NCI-H345 (cell line): ENCODE data around the gene ENPP3.

Source experiments
- DNase-seq: peaks from one replicate; lab custom pipeline; 2025; lab: John Stamatoyannopoulos, UW

ENPP3 gene

DNA sequence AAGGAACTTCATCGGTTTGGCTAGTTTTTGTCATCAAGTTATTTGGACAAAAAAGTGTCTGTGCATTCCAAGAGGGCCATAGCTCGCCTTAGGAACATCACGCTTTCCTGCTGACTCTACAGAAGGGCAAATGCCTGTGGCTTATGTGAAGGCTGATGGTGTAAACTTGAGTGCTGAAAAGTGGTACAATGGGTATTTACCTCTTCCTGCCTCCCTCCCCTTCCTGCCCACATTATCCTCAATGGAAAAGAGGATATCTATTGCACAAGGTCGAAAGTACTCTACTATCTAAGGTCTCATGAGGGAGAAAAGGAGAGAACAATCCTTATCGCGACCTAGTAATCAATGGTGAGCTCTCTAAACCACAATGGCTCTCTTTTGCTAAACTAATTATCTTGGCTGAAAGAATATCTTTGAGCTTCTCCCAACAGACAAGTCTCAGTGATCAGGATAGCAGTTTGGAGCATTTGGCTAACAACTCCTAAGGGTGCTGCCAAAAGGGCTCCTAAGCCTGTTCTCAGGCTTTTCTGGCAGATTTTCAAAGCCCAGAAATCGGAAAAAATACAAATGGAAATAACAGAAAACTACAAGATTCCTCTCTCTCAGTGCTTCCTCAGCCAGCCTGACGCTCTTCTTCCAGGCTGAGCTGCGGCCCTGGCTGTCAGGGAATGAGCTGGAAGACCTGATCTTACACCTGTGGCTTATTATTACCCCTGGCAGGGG lies 128.1 kb downstream of the ENPP3 start:
- DNase-seq = no peak

DNA sequence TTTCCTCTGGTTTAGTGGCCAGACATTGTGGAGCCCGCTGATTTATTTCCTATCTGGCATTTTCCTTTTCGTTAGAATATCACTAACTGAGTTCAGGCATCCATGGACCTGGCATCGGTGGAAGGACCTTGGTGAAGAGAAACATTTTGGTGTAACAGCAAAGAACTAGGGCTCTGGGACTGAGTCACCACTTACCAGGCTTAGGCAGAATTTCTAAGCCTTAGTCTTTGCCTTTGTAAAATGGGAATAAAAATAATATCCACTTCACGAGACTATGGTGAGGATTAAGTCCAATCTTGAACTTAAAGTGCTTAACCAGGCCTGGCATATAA lies 128.7 kb downstream of the ENPP3 start:
- DNase-seq = no peak

DNA sequence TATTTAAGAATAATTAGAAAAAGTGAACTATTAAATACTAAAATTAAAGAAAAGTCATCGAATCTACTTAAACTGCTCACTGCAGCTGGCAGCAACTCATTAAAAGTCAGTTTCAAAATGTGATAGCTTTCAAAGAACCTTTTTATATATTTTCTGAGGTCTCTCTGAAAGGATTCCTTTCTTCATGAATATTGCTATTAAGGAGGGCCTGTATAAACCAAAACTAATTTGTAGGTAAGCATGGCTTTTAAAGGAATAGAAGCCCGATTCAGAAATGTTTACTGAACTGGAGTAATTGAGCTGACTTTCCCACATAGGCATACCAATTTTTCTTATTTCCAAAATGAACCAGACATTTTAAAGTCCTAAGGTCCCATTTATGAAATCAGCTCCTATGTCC lies 129.5 kb downstream of the ENPP3 start:
- no peak for DNase-seq

DNA sequence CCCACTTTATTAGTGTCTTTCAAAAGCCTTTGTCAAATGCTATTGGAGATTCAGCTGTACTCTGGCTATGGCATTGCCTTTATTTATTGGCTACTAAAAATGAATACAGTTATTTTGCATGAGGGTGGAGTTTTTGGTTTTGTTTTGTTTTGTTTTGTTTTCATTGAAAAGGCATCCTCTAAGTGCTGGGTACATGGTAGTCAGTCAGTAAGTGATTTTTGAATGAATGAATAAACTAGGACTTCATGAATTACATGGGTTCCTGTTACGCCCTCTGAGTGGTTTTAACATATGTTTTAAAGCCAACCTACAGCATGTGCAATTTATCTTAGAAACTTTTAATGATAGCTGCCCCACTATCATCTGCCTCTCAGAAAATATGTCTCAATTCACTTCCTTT lies 131.9 kb downstream of the ENPP3 start:
- DNase-seq = no peak

DNA sequence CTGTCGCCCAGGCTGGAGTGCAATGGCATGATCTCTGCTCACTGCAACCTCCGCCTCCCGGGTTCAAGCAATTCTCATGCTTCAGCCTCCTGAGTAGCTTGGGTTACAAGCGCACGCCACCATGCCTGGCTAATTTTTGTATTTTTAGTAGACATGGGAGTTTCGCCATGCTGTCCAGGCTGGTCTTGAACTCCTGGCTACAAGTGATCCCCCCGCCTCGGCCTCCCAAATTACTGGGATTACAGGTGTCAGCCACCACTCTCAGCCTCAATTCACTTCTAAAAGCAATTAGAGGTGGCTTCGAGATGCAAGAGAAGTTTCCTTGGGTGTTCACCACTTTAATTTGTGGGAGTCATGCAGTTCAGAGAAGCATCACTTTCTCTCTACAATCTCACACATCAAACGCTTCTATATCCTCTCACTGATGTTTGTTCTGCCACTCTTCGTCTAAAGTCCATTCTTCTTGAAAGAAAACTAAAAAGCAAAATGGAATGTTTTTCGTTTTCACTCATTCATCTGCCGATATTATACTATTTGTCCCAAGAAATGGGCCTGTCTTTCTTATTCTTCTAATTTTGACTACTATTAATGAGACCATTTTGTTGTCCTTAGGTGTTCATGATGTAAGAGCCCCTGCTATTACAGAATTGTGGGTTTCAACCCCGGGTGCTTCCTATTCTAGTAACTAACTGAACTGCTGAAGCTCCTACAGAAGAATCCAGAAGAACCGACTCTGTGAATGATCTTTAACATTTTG lies 132.5 kb downstream of the ENPP3 start:
- no peak for DNase-seq

DNA sequence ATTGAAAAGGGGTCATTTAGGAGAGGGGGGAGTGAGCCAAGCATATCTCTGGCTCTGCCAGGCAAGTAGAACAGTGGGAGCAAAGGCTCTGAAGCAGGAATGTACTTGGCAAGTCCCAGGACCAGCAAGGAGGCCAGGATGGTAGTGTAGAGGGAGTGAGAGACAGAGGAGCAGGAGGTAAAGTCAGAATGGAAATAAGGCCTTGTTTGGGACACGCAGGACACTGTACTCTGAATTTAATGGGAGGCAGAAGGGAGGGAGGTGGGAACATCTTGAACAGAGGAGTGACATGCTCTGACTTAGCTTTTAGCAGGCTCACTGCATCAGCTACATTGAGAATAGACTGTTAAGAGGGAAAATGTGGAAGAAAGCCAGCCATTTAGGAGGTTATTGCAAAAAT lies 133.7 kb downstream of the ENPP3 start:
- DNase-seq = no peak

DNA sequence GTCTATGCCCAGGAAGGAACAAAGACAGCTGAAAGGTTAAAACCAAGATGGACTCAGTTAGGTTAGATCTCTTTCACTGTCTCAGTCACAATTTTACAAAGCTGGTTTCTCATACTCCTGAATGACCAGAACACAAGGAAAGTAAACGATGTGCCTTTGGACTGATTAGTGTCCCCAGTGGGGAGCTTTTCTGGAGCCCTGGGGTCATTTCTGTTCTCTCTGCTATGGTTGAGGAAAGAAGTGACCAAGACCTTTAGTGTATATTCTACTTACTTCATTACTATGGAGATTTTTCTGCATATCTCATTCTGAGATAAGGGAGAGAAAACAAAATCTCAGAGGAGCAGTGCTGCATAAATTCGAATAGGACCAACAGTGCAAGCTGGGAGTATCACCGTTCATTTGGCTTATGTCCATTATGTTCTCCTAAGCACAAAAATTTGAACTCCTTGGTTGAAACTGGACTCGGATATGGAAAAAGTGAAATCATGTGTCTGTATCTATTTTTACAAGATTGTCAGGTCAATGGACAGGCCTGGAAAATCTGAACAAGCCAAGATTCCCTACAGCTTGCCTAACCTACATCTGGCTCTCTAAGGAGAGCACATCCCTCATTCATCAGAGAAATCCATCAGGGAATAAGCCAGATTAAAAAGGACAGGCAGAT lies 136.3 kb downstream of the ENPP3 start:
- no peak for DNase-seq

DNA sequence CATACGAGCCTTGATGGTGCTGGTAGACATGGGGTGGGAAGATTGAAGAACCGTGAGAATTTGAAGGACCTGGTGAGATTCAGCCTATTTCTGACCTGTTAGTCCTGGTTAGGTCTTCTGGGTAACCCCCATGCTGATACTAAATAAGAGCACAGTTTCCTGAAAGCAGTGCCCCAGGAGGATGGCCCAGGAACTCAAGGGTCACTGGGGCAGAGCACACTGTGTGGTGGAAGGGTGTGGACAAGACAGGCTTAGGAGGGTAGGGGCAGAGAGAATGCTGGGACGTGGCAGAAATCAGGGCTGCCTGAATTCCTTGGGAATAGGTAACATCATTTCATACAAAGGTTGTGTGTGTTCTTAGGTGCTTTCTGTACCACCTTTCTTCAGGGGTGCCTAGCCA lies 138.8 kb downstream of the ENPP3 start:
- no peak for DNase-seq

DNA sequence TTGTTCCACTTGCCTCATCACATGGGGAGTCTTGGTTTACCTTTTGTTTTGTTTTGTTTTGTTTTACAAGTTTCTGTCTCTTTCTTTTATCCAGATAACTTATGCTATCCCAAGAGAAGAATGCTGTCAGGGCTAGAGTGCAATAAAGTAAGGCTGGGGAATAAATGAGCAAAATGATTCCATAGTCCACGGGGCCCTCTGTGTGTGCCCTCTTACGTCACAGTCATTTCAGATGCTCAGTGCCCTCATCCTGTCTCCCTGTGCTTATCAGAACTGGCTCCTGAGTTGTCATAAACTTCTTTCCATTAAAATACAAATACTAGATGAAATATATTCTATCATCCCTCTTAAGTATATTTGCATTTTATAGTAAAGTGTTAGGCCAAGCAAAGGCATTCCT lies 139.9 kb downstream of the ENPP3 start:
- no peak for DNase-seq

DNA sequence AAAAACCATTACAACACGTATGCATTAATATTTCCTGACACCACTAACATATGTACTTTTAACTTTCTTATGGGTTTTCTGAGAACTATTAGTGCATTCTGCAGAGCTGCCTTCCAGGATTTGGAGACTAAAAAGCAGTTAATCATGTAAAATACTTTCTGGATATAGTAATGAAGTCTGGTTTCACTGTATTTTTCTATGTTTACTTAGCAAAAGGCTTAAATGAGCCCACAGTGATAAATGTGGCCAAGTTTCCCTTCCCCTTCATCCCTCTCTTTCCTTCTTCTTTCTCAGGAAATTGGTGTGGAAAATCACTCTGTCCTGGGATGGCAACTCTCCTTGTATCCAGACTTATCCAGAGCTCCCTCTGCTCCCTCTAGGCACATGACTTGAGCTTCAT lies 141.1 kb downstream of the ENPP3 start:
- no peak for DNase-seq

DNA sequence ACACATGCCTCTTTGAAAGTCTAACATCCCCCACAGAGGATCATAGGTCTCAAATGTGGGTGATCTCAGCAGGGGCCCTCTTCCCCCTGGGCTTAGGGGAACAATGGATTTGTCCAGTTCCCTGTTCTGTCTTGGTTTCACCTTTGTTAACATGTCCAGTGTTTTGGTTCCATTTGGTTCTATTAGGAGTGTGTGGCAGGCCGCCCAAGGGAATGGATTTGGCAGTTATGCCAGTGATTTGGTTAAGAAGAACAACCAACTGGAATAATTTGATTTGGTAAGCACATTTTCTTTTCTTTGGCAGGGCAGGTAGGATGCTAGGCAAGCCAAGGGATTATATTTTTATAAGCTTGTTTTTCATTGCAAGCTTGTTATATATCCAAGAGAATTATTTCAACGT lies 142.2 kb downstream of the ENPP3 start:
- DNase-seq = no peak

DNA sequence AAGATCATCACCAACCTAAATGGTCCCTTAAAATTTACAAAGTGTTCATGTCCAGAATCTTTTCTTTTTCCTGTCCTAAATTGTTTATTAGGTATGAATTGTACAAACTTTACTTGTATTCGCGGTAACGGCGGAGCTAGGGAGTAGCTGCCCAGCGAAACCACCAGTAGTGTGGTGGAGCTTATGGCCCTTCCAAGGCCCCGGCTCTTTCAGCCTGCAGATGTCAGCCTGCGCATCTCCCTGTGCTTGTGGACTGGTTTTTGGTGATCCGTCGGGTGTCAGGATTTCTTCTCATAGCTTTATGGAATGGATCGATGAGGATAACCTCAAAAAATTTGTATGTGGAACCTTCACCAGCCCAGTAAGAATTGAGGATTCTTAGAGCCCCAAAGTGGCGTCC lies 143.5 kb downstream of the ENPP3 start:
- no peak for DNase-seq

DNA sequence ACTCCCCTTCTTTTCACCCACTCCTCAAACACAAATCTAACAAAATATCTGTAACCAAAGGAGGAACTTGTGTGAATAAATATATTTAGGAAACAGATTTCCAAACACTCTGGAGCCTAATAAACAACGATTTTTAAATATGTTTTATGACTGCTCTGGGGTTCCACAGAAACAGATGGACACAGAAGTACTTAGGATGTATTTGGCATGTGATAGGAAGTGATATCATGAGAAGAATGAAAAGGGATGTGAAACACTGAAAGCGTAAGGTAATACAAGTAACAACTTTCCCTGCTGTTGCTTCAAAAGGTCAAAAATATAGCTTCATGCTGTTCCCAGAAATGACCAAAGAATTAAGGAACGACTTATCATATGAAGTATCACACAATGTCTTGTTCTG lies 144.6 kb downstream of the ENPP3 start:
- no peak for DNase-seq

DNA sequence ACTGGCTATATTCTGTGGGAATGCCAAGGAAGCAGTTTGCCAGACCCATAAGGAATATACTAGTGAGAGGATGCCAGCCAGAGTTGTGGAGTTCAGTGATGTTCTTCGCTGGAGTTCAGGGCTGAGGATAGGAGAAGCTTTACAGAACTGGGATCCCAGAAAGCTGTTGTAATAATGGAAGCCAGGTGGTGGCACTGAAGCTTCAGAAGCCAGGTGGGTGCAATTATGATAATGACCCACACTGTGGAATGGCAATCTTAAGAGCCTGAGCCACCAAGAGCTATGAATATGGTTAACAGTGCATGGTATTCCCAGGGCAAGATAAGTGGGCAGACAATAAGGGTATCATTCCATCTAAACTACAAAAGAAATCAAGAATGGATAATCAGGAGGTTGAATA lies 145.7 kb downstream of the ENPP3 start:
- peak; percentile 14 for DNase-seq

DNA sequence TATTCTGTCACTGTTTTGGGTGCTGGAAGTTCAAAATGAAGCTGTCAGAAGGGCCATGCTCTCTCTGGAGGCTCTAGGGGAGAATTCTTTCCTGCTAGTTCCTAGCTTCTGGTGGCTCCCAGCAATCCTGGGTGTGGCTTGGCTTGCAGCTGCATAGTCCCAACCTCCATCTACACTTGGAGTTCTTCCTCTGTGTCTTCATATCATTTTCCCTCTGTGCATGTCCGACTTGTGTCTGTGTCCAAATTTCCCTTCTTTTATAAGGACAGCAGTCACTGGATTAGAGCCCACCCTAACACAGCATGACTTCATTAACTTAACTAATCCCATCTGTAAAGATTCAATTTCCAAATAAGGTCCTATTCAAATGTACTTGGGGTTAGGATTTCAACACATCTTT lies 147.5 kb downstream of the ENPP3 start:
- DNase-seq = no peak

DNA sequence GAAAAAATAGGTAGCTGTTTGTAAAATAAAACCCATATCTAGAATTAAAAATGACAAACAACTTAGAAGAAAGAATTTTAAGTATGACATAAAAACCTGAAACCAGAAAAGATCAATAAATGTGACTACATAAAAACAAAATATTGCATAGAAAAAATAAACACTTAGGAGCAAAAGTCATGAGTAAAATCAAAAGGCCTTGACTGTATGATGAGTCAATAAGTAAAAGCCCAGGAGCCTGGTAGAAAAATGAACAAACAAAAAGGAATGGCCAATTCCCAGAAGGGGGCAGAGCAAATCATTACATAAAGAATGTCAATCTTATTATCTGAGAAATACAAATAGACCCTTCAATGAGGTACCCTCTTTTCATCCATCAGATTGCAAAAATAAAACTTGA lies 150.0 kb downstream of the ENPP3 start:
- no peak for DNase-seq

DNA sequence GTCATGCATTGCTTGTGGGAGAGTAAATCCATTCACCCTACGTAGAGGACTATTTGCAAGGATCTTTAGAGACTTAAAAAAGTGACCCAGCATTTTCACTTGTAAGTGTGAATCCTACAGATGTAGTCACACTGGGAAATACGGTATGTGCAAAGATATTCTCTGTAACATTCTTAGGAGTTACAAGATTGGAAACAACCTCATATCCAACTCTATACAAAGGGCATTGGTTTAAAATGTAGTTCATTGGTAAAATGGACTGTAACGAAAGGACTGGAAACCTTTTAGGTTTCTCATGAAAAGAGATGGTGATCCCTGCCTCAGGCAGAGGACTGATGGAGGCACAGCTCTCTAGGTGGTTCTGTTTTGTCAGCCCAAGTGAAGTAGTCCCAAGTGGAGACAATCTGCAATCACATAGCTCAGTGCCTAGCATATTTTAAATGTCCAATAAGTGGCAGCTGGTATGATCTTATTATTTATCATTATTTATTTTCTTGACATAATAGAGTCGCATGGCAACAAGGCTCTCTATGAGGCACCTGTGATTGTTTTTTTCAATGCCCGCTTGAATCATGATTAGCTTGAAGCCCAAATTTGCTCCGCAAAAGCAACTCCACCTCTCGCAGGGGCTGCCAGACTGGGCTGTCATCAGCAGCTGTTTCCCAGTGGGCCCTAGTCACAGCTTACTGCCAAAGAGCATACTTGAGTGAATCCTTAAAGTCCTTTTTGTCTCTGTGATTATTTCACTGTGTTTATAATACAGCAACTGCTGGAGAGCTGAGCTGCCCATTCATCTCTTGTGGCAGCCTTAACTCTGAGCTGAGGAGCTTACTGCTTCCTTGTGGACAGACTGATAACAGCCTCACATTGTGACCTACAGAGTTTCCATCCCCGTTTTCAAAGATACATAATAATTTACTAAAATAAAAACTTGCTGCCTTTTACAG lies 150.9 kb downstream of the ENPP3 start:
- peak; percentile 22 for DNase-seq

DNA sequence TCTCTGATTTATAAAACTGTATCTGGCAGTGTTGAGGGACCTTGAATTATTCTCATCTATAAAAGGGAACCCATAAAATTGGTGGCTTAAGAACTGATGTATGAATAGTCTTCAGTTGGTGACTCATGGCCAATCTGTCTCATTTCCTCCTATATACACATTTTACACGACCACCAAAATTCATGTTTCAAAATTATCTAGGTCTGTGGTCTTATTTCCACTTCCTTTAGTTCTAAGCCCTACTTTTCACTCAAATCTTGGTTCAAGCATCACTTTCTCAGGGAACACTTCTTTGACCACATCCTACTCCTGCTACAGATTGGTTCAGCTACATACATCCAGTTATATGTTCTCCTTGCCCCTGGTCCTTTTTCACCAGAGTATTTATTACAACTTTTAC lies 152.1 kb downstream of the ENPP3 start:
- DNase-seq = no peak

DNA sequence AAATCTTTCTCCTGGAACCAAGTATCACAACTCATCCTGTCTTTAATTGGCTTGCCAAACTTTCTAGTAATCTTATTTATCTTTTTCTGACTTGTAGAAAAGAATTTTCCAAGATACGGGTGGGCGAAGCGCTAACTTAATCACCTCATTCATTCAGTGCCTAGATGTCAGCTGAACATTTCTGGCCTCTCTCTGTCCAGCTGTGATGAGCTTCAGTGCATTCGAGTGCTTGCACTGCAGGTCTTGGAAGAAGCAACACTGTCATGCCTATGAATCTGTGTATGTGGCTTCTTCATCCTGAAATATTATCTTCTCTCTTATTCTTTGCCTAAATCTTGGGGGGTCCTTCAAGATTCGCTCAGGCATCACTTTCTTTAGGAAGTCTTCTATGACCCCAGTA lies 154.4 kb downstream of the ENPP3 start:
- no peak for DNase-seq

DNA sequence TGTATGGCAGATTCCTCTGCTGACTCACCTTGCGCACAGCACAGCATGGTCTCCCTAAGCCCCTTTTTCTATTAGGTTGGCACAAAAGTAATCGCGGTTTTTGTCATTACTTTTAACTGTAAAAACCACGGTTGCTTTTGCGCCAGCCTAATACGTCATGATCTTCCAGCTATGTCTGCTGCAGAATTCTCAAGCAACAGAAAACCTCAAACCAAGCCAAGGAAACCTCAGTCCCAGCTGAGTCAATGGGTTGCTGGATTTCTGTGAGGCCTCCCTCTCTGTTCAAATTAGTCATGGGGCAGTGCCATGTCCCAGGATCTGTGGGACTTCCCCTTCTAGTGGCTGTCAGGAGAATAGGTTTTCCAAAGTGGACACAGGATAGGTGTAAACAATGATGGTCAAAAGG lies 155.0 kb downstream of the ENPP3 start:
- no peak for DNase-seq

DNA sequence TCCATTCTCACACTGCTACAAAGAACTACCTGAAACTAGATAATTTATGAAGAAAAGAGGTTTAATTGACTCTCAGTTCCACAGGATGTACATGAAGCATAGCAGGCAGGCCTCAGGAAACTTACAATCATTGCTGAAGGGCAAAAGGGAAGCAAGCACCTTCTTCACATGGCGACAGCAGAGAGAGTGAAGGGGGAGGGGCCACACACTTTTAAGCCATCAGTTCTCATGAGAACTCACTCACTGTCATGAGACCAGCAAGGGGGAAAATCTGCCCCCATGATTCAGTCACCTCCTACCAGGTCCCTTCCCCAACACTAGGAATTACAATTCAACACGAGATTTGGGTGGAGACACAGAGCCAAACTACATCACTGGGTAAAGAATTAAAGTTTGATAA lies 158.3 kb downstream of the ENPP3 start:
- DNase-seq = no peak
